ENCODE results near the gene ODC1.

Gene ODC1

GRCh38 chr2:10438688-10439087 lies 9.4 kb downstream of the ODC1 start:
- TF ChIP-seq TAF1 (IDR thresholded peaks at IDR 0.05; ENCODE audit: low read depth, low read length) = no peak
- no peak for TF ChIP-seq SPI1 (IDR thresholded peaks at IDR 0.05; ENCODE audit: low read depth, low read length)
- TF ChIP-seq POLR2AphosphoS5 (IDR thresholded peaks at IDR 0.05; ENCODE audit: low read depth, low read length) = no peak; the same call in 1 of the 2 replicates
- no peak for TF ChIP-seq POU2F2 (IDR thresholded peaks at IDR 0.05; ENCODE audit: low read depth, low read length)
- no peak for TF ChIP-seq PAX5 (IDR thresholded peaks at IDR 0.05; ENCODE audit: insufficient read depth, low read length, severe bottlenecking)
- TF ChIP-seq POLR2A (IDR thresholded peaks at IDR 0.05; ENCODE audit: low read depth, low read length) = no peak; the same call in 1 of the 2 replicates
- no peak for FAIRE-seq
- DNase-seq (ENCODE audit: insufficient read length, low spot score) = no peak

- DNase-seq (ENCODE audit: insufficient read length, low spot score) (no peak), FAIRE-seq (no peak)
- TF ChIP-seq POU2F2 (IDR thresholded peaks at IDR 0.05; ENCODE audit: low read depth, low read length) (no peak), TAF1 (IDR thresholded peaks at IDR 0.05; ENCODE audit: low read depth, low read length) (no peak), POLR2A (IDR thresholded peaks at IDR 0.05; ENCODE audit: low read depth, low read length) (no peak), SPI1 (IDR thresholded peaks at IDR 0.05; ENCODE audit: low read depth, low read length) (no peak)
These were observed 10.3 kb downstream of the ODC1 start for GRCh38 chr2:10437806-10438205.

- FAIRE-seq = no peak
- TF ChIP-seq SPI1 (IDR thresholded peaks at IDR 0.05; ENCODE audit: low read depth, low read length) (no peak), PAX5 (IDR thresholded peaks at IDR 0.05; ENCODE audit: insufficient read depth, low read length, severe bottlenecking) (no peak), POLR2AphosphoS5 (IDR thresholded peaks at IDR 0.05; ENCODE audit: low read depth, low read length) (no peak), TAF1 (IDR thresholded peaks at IDR 0.05; ENCODE audit: low read depth, low read length) (no peak), POU2F2 (IDR thresholded peaks at IDR 0.05; ENCODE audit: low read depth, low read length) (no peak), POLR2A (IDR thresholded peaks at IDR 0.05; ENCODE audit: low read depth, low read length) (no peak)
- no peak for DNase-seq (ENCODE audit: insufficient read length, low spot score)
These were observed 11.5 kb downstream of the ODC1 start for GRCh38 chr2:10436583-10437110.

- DNase-seq (ENCODE audit: insufficient read length, low spot score) (no peak), FAIRE-seq (no peak)
- TF ChIP-seq POU2F2 (IDR thresholded peaks at IDR 0.05; ENCODE audit: low read depth, low read length) (no peak), PAX5 (IDR thresholded peaks at IDR 0.05; ENCODE audit: insufficient read depth, low read length, severe bottlenecking) (no peak), SPI1 (IDR thresholded peaks at IDR 0.05; ENCODE audit: low read depth, low read length) (no peak), TAF1 (IDR thresholded peaks at IDR 0.05; ENCODE audit: low read depth, low read length) (no peak), POLR2A (IDR thresholded peaks at IDR 0.05; ENCODE audit: low read depth, low read length) (no peak), POLR2AphosphoS5 (IDR thresholded peaks at IDR 0.05; ENCODE audit: low read depth, low read length) (no peak)
These were observed 12.3 kb downstream of the ODC1 start for GRCh38 chr2:10435820-10436204.

- TF ChIP-seq POLR2AphosphoS5 (IDR thresholded peaks at IDR 0.05; ENCODE audit: low read depth, low read length) (no peak), PAX5 (IDR thresholded peaks at IDR 0.05; ENCODE audit: insufficient read depth, low read length, severe bottlenecking) (no peak), POLR2A (IDR thresholded peaks at IDR 0.05; ENCODE audit: low read depth, low read length) (no peak), TAF1 (IDR thresholded peaks at IDR 0.05; ENCODE audit: low read depth, low read length) (no peak), POU2F2 (IDR thresholded peaks at IDR 0.05; ENCODE audit: low read depth, low read length) (0 out of 2 replicates have a peak, but pooled peaks have one; percentile 34)
- peak; percentile 87 for FAIRE-seq
- peak; percentile 91 for DNase-seq (ENCODE audit: insufficient read length, low spot score)
These were observed 13.0 kb downstream of the ODC1 start for GRCh38 chr2:10434886-10435819.

GRCh38 chr2:10433947-10434885 lies 13.9 kb downstream of the ODC1 start:
- peak; percentile 28 for FAIRE-seq
- no peak for TF ChIP-seq TAF1 (IDR thresholded peaks at IDR 0.05; ENCODE audit: low read depth, low read length)
- no peak for TF ChIP-seq POLR2AphosphoS5 (IDR thresholded peaks at IDR 0.05; ENCODE audit: low read depth, low read length)
- no peak for TF ChIP-seq PAX5 (IDR thresholded peaks at IDR 0.05; ENCODE audit: insufficient read depth, low read length, severe bottlenecking)
- no peak for TF ChIP-seq SPI1 (IDR thresholded peaks at IDR 0.05; ENCODE audit: low read depth, low read length)
- TF ChIP-seq POU2F2 (IDR thresholded peaks at IDR 0.05; ENCODE audit: low read depth, low read length) = no peak
- no peak for TF ChIP-seq POLR2A (IDR thresholded peaks at IDR 0.05; ENCODE audit: low read depth, low read length)
- no peak for DNase-seq (ENCODE audit: insufficient read length, low spot score)

GRCh38 chr2:10433264-10433946 lies 14.7 kb downstream of the ODC1 start:
- no peak for TF ChIP-seq POU2F2 (IDR thresholded peaks at IDR 0.05; ENCODE audit: low read depth, low read length)
- peak; percentile 98 for FAIRE-seq
- DNase-seq (ENCODE audit: insufficient read length, low spot score) = no peak

GRCh38 chr2:10432311-10433181 lies 15.6 kb downstream of the ODC1 start:
- DNase-seq (ENCODE audit: insufficient read length, low spot score) (no peak), FAIRE-seq (peak; percentile 23)
- no peak for TF ChIP-seq TAF1 (IDR thresholded peaks at IDR 0.05; ENCODE audit: low read depth, low read length)
- no peak for TF ChIP-seq POLR2AphosphoS5 (IDR thresholded peaks at IDR 0.05; ENCODE audit: low read depth, low read length)
- no peak for TF ChIP-seq POU2F2 (IDR thresholded peaks at IDR 0.05; ENCODE audit: low read depth, low read length)
- no peak for TF ChIP-seq PAX5 (IDR thresholded peaks at IDR 0.05; ENCODE audit: insufficient read depth, low read length, severe bottlenecking)
- TF ChIP-seq POLR2A (IDR thresholded peaks at IDR 0.05; ENCODE audit: low read depth, low read length) = no peak
- no peak for TF ChIP-seq SPI1 (IDR thresholded peaks at IDR 0.05; ENCODE audit: low read depth, low read length)
